HFF-Myc (cell line): ENCODE measurements around the gene PRKAG1.

Experiments used
- DNase-seq: peaks from one replicate; pipeline ENCODE4 v3.0.0-alpha.2; 2011; ENCODE audit warnings: low read depth; ENCODE audit errors: extremely low read depth
- H3K4me3 ChIP-seq: replicated peaks from 2 replicates; pipeline ENCODE4 v1.5.1; 2011; ENCODE audit warnings: low read depth, mild to moderate bottlenecking, control low read depth, low read length
- TF ChIP-seq, protein P1 (sequence below): IDR thresholded peaks from 2 replicates; pipeline ENCODE4 v1.5.1; 2012; ENCODE audit warnings: mild to moderate bottlenecking, low read depth, low read length, control low read depth; ENCODE audit errors: missing control alignments

The PRKAG1 gene

DNA sequence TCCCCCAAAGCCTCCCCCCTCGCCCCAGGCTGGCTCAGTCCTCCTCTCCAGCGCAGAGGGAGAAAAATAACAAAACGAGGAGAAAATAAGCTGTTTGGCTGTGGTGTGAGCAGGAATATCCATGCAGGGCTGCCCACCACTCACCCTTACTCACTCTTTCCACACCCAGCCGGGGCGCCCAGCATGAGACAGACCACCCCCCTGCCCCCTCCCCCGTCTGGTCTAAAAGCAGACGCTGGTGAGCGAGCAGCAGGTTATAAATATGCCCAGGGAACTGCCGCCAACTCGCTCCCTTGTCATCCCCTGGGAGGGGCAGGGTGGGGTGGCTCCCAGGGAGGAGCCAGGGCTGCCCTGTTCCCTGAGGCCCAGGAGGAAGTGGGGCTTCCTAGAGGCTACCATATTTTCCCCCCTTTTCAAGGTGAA lies 33.1 kb downstream of the PRKAG1 start:
- DNase-seq, result no peak
- TF ChIP-seq, protein P1, sequence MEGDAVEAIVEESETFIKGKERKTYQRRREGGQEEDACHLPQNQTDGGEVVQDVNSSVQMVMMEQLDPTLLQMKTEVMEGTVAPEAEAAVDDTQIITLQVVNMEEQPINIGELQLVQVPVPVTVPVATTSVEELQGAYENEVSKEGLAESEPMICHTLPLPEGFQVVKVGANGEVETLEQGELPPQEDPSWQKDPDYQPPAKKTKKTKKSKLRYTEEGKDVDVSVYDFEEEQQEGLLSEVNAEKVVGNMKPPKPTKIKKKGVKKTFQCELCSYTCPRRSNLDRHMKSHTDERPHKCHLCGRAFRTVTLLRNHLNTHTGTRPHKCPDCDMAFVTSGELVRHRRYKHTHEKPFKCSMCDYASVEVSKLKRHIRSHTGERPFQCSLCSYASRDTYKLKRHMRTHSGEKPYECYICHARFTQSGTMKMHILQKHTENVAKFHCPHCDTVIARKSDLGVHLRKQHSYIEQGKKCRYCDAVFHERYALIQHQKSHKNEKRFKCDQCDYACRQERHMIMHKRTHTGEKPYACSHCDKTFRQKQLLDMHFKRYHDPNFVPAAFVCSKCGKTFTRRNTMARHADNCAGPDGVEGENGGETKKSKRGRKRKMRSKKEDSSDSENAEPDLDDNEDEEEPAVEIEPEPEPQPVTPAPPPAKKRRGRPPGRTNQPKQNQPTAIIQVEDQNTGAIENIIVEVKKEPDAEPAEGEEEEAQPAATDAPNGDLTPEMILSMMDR, result no peak
- H3K4me3 ChIP-seq, result no peak overlapping the region

DNA sequence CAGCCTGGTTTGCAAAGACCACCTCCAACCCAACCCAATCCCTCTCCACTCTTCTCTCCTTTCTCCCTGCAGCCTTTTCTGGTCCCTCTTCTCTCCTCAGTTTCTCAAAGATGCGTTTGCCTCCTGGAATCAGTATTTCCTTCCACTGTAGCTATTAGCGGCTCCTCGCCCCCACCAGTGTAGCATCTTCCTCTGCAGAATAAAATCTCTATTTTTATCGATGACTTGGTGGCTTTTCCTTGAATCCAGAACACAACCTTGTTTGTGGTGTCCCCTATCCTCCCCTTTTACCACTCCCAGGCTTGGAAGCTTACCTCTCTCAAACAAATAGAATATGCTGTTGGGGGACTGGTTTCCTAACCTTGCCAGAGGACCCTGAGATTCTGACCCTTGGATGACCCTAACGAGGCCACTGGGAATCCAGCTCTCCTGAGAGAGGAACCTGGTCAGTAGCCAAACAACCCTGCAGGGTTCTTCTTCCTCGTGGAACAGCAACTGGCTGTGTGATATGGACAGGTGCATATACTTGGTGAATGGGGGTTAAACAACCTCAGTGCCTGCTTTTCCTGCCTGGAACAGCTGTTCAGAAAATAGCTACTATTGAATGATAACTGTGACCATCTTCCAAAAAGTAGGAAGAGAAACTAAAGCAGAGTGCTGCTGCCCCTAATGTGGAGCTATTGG lies 36.0 kb downstream of the PRKAG1 start:
- DNase-seq, result no peak
- no peak overlapping the region for H3K4me3 ChIP-seq
- TF ChIP-seq, protein P1, result no peak

DNA sequence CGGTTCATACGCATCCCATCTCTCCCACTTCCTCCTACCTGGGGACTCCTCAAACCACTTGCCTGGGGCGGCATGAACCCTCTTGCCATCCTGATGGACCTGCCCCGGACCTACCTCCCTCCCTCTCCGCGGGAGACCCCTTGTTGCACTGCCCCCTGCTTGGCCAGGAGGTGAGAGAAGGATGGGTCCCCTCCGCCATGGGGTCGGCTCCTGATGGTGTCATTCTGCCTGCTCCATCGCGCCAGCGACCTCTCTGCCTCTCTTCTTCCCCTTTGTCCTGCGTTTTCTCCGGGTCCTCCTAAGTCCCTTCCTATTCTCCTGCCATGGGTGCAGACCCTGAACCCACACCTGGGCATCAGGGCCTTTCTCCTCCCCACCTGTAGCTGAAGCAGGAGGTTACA lies 36.8 kb downstream of the PRKAG1 start:
- no peak for DNase-seq
- TF ChIP-seq, protein P1, result no peak
- no peak overlapping the region for H3K4me3 ChIP-seq

DNA sequence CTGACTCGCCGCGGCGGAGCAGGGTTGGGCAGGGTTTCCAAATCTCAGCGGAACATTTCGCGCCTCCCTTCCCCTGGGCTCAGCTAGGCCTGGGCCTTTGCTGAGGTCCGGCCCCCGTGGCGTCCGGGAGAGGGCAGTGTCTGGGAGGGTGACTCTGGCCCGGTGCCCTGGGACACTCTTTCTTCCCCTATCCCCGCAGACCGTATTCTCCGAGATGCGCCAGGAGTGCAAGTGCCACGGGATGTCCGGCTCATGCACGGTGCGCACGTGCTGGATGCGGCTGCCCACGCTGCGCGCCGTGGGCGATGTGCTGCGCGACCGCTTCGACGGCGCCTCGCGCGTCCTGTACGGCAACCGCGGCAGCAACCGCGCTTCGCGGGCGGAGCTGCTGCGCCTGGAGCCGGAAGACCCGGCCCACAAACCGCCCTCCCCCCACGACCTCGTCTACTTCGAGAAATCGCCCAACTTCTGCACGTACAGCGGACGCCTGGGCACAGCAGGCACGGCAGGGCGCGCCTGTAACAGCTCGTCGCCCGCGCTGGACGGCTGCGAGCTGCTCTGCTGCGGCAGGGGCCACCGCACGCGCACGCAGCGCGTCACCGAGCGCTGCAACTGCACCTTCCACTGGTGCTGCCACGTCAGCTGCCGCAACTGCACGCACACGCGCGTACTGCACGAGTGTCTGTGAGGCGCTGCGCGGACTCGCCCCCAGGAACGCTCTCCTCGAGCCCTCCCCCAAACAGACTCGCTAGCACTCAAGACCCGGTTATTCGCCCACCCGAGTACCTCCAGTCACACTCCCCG lies 37.4 kb downstream of the PRKAG1 start:
- DNase-seq, result no peak
- H3K4me3 ChIP-seq, result no peak overlapping the region
- TF ChIP-seq, protein P1, result peak; percentile 13

DNA sequence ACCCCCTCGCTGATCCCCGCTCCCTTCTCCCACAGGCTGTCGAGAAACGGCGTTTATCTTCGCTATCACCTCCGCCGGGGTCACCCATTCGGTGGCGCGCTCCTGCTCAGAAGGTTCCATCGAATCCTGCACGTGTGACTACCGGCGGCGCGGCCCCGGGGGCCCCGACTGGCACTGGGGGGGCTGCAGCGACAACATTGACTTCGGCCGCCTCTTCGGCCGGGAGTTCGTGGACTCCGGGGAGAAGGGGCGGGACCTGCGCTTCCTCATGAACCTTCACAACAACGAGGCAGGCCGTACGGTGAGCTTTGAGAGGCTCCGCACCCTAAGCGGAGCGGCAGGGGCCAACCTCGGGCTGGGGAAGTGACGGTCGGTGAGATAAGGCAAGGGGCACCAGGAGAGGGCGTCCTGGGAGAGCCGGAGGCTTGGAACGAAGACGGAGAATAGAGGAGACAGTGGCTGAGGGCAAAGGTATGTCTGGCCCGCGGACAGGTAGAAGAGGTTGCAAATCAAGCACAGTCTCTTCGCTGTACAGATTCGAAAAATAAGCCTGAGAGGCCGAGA lies 38.1 kb downstream of the PRKAG1 start:
- TF ChIP-seq, protein P1, result no peak
- H3K4me3 ChIP-seq, result no peak overlapping the region
- no peak for DNase-seq

DNA sequence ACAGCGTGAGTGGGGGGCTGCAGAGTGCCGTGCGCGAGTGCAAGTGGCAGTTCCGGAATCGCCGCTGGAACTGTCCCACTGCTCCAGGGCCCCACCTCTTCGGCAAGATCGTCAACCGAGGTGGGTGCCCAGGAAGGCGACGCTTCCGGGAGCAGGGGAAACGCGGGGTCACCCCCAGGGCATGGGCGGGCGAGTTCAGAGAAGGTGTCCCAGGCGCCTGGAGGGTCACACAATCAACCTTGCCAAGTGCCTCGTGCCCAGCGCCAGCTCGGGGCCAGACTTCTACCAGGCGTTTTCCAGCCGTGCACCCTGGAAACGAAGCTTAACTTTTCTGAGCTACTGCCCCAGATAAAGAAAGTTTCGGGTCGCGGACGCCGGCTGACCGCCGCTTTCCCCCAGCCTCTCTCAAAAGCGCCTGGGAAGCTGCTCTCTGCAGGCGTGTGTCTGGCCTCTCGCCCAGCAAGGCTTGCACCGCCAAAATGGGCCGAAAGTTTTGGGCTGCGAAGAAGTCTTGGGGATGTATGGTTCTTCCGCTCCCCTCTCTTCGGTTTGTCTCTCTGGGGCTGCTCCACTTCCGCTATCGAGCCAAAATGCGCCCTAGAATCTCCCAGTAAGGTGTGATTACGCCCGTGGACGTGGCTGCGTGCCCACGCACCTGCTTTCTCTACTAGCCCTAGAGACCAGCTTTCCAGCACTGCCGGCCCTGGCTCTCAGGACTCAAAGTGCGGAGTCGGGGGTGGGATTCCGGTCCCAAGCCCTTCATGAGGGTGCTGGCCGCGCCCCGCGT lies 38.8 kb downstream of the PRKAG1 start:
- H3K4me3 ChIP-seq, result no peak overlapping the region
- TF ChIP-seq, protein P1, result no peak
- DNase-seq, result no peak
